ENCODE data around the gene PTPN13.

The PTPN13 gene

GRCh38 chr4:86730310-86730709 lies 136.2 kb downstream of the PTPN13 start:
- Histone ChIP-seq H3K9me3 (ENCODE audit: control insufficient read depth, insufficient read depth, low read depth, low read length) (no peaks in the 10 kb centered on the region), H3K4me3 (ENCODE audit: low read depth, low read length) (no peak overlapping the region), H3K4me1 (ENCODE audit: control insufficient read depth, insufficient read depth, low read length) (no peaks in the 10 kb centered on the region), H3K36me3 (ENCODE audit: control insufficient read depth in 2 of 2, insufficient read depth in 1 of 2, low read length in 2 of 2) (peaks cover 0 to 35% of the 10 kb centered on the region in 2 experiments), H3K27ac (ENCODE audit: extremely low read depth, low read depth, low read length) (no peak overlapping the region)
- TF ChIP-seq ZNF629 (tag by site-specific recombination; IDR thresholded peaks at IDR 0.05) (no peak), ZNF324 (tag by site-specific recombination; IDR thresholded peaks at IDR 0.05) (no peak), TCF7L2 (IDR thresholded peaks at IDR 0.05; ENCODE audit: borderline replicate concordance, low read depth, low read length) (no peak), ZNF501 (tag by site-specific recombination; IDR thresholded peaks at IDR 0.05) (no peak), TSHZ1 (tag by site-specific recombination; IDR thresholded peaks at IDR 0.05; ENCODE audit: borderline replicate concordance) (no peak), ZFP3 (tag by site-specific recombination; IDR thresholded peaks at IDR 0.05; ENCODE audit: low read depth) (no peak), ZNF660 (tag by site-specific recombination; IDR thresholded peaks at IDR 0.05) (no peak), ZNF311 (tag by site-specific recombination; IDR thresholded peaks at IDR 0.05; ENCODE audit: borderline replicate concordance) (no peak), HOXA7 (CRISPR knock-in tag; IDR thresholded peaks at IDR 0.05; ENCODE audit: borderline replicate concordance) (no peak), ZNF112 (tag by site-specific recombination; IDR thresholded peaks at IDR 0.05) (no peak), MEIS1 (CRISPR knock-in tag; IDR thresholded peaks at IDR 0.05; ENCODE audit: borderline replicate concordance) (no peak), ZNF76 (tag by site-specific recombination; IDR thresholded peaks at IDR 0.05; ENCODE audit: borderline replicate concordance, low read depth) (no peak), ZNF548 (tag by site-specific recombination; IDR thresholded peaks at IDR 0.05) (no peak), ZBTB44 (tag by site-specific recombination; IDR thresholded peaks at IDR 0.05) (no peak), ZNF645 (tag by site-specific recombination; IDR thresholded peaks at IDR 0.05) (no peak), ZSCAN4 (tag by site-specific recombination; IDR thresholded peaks at IDR 0.05) (no peak)
- ChIA-PET POLR2A (no interaction called here), CTCF (no interaction called here)

- H3K36me3 ChIP-seq (ENCODE audit: control insufficient read depth in 2 of 2, insufficient read depth in 1 of 2, low read length in 2 of 2): peaks cover 4 to 70% of the 10 kb centered on the region in 2 experiments
- TF ChIP-seq HOXD13 (CRISPR knock-in tag; IDR thresholded peaks at IDR 0.05; ENCODE audit: borderline replicate concordance) (no peak), ZNF174 (tag by site-specific recombination; IDR thresholded peaks at IDR 0.05) (no peak), WT1 (tag by site-specific recombination; IDR thresholded peaks at IDR 0.05) (no peak), ZNF610 (tag by site-specific recombination; IDR thresholded peaks at IDR 0.05; ENCODE audit: borderline replicate concordance) (no peak), CTCF (tag by site-specific recombination; IDR thresholded peaks at IDR 0.05) (no peak), ZNF704 (tag by site-specific recombination; IDR thresholded peaks at IDR 0.05) (no peak), ZNF16 (tag by site-specific recombination; IDR thresholded peaks at IDR 0.05; ENCODE audit: low read depth) (no peak)
Measured at GRCh38 chr4:86737244-86737643, 143.1 kb downstream of the PTPN13 start.

More at GRCh38 chr4:86737244-86737643, 143.1 kb downstream of the PTPN13 start:
- H3K4me3 ChIP-seq (ENCODE audit: low read depth, low read length): no peak overlapping the region
- POLR2A ChIA-PET: no interaction called here
- no peaks in the 10 kb centered on the region for H3K9me3 ChIP-seq (ENCODE audit: control insufficient read depth, insufficient read depth, low read depth, low read length)
- no peaks in the 10 kb centered on the region for H3K4me1 ChIP-seq (ENCODE audit: control insufficient read depth, insufficient read depth, low read length)
- CTCF ChIA-PET: interaction anchor here (0.6 kb wide), 1 partner anchor 85 kb away, joined by 4 read pairs; no protein-coding TSS in a partner anchor
- H3K27ac ChIP-seq (ENCODE audit: extremely low read depth, low read depth, low read length): no peak overlapping the region
